ENCODE measurements around the gene ADAM12.

GRCh38 chr10:126417220-126417825, 29.0 kb upstream of the ADAM12 start:
- TF ChIP-seq, protein P1, sequence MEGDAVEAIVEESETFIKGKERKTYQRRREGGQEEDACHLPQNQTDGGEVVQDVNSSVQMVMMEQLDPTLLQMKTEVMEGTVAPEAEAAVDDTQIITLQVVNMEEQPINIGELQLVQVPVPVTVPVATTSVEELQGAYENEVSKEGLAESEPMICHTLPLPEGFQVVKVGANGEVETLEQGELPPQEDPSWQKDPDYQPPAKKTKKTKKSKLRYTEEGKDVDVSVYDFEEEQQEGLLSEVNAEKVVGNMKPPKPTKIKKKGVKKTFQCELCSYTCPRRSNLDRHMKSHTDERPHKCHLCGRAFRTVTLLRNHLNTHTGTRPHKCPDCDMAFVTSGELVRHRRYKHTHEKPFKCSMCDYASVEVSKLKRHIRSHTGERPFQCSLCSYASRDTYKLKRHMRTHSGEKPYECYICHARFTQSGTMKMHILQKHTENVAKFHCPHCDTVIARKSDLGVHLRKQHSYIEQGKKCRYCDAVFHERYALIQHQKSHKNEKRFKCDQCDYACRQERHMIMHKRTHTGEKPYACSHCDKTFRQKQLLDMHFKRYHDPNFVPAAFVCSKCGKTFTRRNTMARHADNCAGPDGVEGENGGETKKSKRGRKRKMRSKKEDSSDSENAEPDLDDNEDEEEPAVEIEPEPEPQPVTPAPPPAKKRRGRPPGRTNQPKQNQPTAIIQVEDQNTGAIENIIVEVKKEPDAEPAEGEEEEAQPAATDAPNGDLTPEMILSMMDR (IDR thresholded peaks at IDR 0.05), result no peak
- TF ChIP-seq POLR2A (IDR thresholded peaks at IDR 0.05), result no peak
